Hepatic stellate cell (primary cell): Measurements from ENCODE around the gene PKP3.
"Not testable (repeated sequence)": the region's sequence is repeated elsewhere in the genome, so short reads cannot be mapped to it uniquely, and the experiment has no call there.

Source experiments
- DNase-seq: peaks from one replicate; pipeline ENCODE4 v3.0.0; 2011; ENCODE audit warnings: low spot score

The PKP3 gene

GRCh38 chr11:379205-380094, 14.6 kb upstream of the PKP3 start:
- DNase-seq: no peak

DNA sequence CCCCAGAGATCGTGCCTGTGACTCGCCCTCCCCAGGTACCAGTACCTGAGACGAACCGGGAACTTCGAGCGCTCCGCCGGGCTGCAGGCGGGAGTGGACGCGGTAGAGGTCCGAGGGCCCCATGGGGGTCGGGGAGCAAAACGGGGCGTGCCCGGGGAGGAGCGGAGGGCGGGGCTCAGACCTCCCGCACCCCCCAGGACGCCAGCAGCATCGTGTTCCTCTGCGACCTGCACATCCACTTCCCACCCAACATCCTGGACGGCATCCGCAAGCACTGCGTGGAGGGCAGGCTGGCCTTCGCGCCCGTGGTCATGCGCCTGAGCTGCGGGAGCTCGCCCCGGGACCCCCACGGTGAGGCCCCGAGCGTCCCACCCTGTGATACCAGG, 13.9 kb upstream of the PKP3 start:
- no peak for DNase-seq

DNA sequence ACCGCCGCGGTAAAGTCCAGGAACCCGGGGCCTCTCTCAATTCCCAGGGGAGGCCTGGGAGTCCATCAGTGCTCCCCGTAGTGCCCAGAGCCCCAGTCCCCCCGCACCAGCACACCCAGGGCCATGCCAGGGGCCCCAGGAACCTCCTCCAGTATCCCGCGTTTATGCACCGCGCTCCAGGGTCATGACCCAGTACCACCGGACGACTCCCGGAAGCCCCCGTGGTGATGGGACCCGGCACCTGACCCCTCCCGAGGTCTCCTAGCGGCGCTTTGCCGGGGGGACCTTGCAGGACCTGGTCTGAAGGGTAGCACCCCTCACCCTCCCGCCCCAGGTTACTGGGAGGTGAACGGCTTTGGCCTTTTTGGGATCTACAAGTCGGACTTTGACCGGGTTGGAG, 13.5 kb upstream of the PKP3 start:
- DNase-seq: no peak

- no peak for DNase-seq
These were observed 13.0 kb upstream of the PKP3 start for GRCh38 chr11:380996-381395.

DNA sequence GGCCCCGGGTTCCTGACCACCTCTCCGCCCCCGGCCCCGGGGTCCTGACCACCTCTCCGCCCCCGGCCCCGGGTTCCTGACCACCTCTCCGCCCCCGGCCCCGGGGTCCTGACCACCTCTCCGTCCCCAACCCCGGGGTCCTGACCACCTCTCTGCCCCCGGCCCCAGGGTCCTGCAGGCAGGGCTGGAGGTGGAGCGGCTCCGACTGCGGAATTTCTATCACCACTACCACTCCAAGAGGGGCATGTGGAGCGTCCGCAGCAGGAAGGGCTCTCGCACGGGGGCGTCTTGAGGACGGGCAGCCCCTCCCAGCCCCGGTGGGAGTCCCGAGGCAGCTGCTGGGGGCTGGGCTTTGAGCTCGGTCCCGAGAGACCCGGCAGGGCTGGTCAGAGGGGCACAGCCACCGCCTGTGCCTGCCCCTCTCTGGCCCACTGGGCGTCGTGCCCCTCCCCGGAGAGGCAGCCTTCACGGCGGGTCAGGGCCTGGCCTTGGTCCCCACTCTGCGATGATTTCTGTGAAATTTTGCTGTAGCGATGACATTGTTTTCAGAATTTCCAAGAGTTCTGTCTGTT, 12.4 kb upstream of the PKP3 start:
- no peak for DNase-seq

DNA sequence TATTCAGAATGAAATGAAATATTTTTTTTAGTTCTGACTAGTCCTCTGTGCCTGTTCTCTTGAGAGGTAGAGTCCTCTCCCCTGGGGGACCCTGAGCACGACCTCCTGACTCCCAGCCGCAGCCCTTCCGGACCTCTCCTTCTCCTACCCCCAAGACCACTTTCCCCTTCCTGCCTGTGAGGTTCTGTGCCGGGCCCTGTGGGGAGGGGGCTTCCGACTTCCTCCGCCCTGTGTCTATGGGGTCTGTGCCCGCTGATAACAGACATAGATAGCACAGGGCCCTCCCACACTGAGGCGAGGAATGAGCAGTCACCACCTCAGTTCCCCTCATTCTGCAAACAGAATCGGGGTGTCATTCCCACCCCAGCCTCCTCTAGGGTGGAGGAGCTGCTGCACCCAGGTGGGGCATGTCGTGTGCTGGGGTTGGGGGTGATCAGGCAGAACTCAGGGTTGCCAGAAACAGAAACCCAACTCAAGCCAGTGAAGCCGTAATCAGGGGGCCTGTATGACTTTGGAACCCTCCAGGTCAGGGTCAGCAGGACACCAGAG, 11.9 kb upstream of the PKP3 start:
- DNase-seq: no peak

GRCh38 chr11:383431-383830, 10.6 kb upstream of the PKP3 start:
- no peak for DNase-seq

- no peak for DNase-seq
These were observed 9.5 kb upstream of the PKP3 start for GRCh38 chr11:384511-384910.

DNA sequence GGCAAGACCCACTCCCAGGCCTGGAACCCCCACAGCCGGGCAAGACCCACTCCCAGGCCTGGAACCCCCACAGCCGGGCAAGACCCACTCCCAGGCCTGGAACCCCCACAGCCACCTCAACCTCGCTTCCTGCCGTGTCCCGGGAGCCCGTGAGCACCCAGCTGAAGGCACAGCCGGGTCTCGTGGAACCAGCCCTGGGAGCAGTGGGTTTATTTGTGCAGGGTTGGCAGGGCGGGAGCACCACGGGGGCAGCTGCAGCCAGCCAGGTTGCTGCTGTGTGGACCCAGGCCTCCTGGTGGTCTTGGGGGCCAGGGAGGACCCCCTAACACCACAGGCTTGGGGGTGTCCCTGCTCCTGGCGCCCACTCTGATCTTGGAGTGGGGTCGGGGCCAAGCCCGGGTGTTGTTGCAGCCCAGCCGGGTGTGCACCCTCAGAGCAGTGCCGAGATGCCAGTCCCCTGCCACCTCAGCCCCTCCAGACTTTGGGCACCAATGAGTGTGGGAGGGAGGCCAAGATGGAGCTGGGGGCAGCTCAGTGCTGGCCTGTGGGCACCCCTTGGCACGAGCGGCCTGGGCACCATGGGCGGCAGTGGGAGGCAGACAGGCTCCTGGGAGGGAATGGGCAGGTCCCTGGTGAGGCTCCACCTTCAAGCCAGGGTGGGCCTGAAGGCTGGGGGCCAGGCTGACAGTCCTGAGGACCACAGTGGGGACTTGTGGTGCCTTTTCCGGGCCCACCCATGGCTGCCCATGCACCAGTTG, 8.2 kb upstream of the PKP3 start:
- no peak for DNase-seq

DNA sequence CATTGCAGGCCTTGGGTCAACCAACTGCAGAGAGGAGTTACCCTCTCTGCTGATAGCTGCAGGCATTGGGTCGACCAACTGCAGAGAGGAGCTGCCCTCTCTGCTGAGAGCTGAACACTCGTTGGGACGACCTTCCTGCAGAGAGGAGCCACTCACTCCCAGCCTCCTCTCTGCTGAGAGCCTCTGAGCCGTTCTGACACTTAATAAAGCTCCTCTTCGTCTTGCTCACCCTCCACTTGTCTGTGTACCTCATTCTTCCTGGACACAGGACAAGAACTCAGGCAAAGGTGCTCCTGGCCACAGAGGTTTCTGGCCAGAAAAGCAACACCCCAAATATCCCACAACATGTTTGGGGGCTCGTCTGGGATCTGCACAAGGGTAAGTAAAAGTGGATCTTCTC, 7.5 kb upstream of the PKP3 start:
- DNase-seq: no peak

DNA sequence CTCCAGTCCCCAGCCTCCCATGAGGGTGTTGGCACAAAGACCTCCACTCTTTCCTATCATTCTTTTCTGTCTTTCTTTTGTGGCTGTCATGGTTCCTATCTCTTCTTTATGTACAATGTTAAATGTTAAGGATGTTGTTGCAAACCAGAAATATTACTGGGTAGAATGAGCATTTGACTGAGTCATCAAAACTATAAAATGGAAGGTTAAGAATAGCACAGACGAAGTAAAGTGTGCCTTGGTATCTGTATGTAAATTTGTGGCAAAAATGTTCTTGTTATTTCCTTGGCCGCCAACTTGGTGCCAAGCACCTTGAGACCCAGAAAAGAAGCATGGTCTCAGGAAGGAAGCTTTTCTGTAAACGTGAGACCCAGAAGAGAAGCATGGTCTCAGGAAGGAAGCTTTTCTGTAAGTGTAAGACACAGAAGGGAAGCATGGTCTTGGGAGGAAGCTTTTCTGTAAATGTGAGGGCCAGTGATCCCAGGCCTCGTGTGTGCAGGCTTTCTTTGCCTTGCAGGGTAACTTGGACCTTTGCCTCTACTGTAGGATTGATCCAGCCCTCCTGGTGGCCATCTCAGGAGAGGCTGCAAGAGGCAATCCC, 6.7 kb upstream of the PKP3 start:
- DNase-seq: no peak

- DNase-seq: not testable (repeated sequence)
These were observed 4.6 kb upstream of the PKP3 start for GRCh38 chr11:389369-389768.

DNA sequence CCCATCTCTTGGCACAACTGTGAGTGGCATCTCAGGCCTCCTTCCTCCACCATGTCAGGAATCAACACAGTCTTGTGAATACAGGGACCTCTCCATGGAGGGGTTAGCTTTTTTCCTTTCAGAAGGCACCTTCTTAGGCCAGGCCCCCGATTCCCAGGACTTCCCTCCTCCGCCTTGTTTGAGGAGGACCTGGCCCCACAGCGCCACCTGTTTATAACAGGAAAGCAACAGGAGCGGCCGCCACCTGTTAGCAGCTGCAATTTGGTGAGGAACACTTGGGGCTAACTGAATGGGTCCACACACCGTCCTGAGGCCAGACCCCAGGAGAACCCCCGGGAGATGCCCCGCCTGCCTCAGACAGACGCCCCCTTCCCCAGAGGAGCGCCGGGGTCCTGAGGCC, 3.8 kb upstream of the PKP3 start:
- DNase-seq: no peak

GRCh38 chr11:391117-392017, 2.6 kb upstream of the PKP3 start:
- no peak for DNase-seq

- no peak for DNase-seq
These were observed 1.8 kb upstream of the PKP3 start for GRCh38 chr11:392102-392777.

GRCh38 chr11:393219-394033, 583 bp upstream of the PKP3 start:
- peak; percentile 99 for DNase-seq

GRCh38 chr11:394858-395655, 1.0 kb downstream of the PKP3 start:
- DNase-seq: no peak

- no peak for DNase-seq
These were observed 1.9 kb downstream of the PKP3 start for GRCh38 chr11:395866-396265.

GRCh38 chr11:396511-396947, 2.5 kb downstream of the PKP3 start:
- DNase-seq: peak; percentile 83
